Brain microvascular endothelial cell (primary cell): ENCODE results near the gene TLE2.

ENCODE experiments used
- DNase-seq: peaks from one replicate; pipeline ENCODE4 v3.0.0-alpha.2; 2020
- H3K27ac ChIP-seq: fragments of 250-450 bp; sonication (Bioruptor Pico); 2 replicates; pipeline ENCODE4 v1.5.1; 2020; ENCODE audit warnings: mild to moderate bottlenecking, moderate library complexity
- H3K27me3 ChIP-seq: fragments of 250-450 bp; sonication (Bioruptor Pico); replicated peaks from 2 replicates; pipeline ENCODE4 v1.5.1; 2020; ENCODE audit warnings: mild to moderate bottlenecking
- H3K36me3 ChIP-seq: fragments of 250-450 bp; sonication (Bioruptor Pico); replicated peaks from 2 replicates; pipeline ENCODE4 v1.5.1; 2020; ENCODE audit warnings: mild to moderate bottlenecking
- H3K4me3 ChIP-seq: 2 replicates; pipeline ENCODE4 v1.5.1; 2011; ENCODE audit warnings: low read depth, mild to moderate bottlenecking, control low read depth, low read length, moderate library complexity
- CTCF ChIP-seq: IDR thresholded peaks from 2 replicates; pipeline ENCODE4 v1.5.1; 2011; ENCODE audit warnings: low read depth, mild to moderate bottlenecking, moderate library complexity, low read length, control low read depth, inconsistent platforms; ENCODE audit errors: missing control alignments
- in situ Hi-C: cut with HindIII; loops from 2 replicates; pipeline ENCODE4 v1.10.0; 2017; ENCODE audit warnings: low sequenced_read_pairs, low pct_ligation_motif_present

The TLE2 gene

GRCh38 chr19:3062165-3063105, 33.4 kb upstream of the TLE2 start, which contains the start of gene TLE5:
TSS of gene TLE5 (minus strand) at chr19:3062495. CDS start at chr19:3062200, 295 bp downstream.
- no peak for TF ChIP-seq CTCF
- H3K27me3 ChIP-seq = no peaks in the 10 kb centered on the region
- H3K27ac ChIP-seq = peak within 1 kb of the TSS; percentile 3
- peaks cover 28% of the 10 kb centered on the region for H3K36me3 ChIP-seq
- no peak for DNase-seq
- peak within 1 kb of the TSS; percentile 77 for H3K4me3 ChIP-seq
- in situ Hi-C loops = no loop called here

GRCh38 chr19:3061182-3062161, 32.4 kb upstream of the TLE2 start:
- peak; percentile 36 for TF ChIP-seq CTCF
- H3K27ac ChIP-seq = peak overlapping the region; percentile 3
- in situ Hi-C loops = no loop called here
- H3K4me3 ChIP-seq = peak overlapping the region; percentile 77
- H3K27me3 ChIP-seq = no peaks in the 10 kb centered on the region
- peaks cover 33% of the 10 kb centered on the region for H3K36me3 ChIP-seq
- no peak for DNase-seq

- Histone ChIP-seq H3K4me3 (peak overlapping the region; percentile 77), H3K27ac (no peak overlapping the region), H3K27me3 (no peaks in the 10 kb centered on the region), H3K36me3 (peaks cover 33% of the 10 kb centered on the region)
- TF ChIP-seq CTCF = no peak
- DNase-seq = no peak
- in situ Hi-C loops = no loop called here
These were observed 31.7 kb upstream of the TLE2 start for GRCh38 chr19:3060857-3061181.

- in situ Hi-C loops = no loop called here
- H3K27me3 ChIP-seq = no peaks in the 10 kb centered on the region
- no peak for DNase-seq
- no peak overlapping the region for H3K27ac ChIP-seq
- TF ChIP-seq CTCF = no peak
- H3K36me3 ChIP-seq = peaks cover 45% of the 10 kb centered on the region
- H3K4me3 ChIP-seq = no peak overlapping the region
These were observed 30.6 kb upstream of the TLE2 start for GRCh38 chr19:3059653-3060052.

GRCh38 chr19:3058821-3059314, 29.8 kb upstream of the TLE2 start:
- DNase-seq = no peak
- Histone ChIP-seq H3K27ac (no peak overlapping the region), H3K36me3 (peaks cover 51% of the 10 kb centered on the region), H3K4me3 (no peak overlapping the region), H3K27me3 (no peaks in the 10 kb centered on the region)
- no peak for TF ChIP-seq CTCF
- in situ Hi-C loops = no loop called here
